Thyroid gland (tissue), 4 donors: Measurements from ENCODE around the gene MYLK2. TPM values are rescaled to one million over a fixed set of nuclear protein-coding genes. Genes with fewer than 3 reads are reported as not detected.

Experiments used
- DNase-seq, 2 donors: peaks; one replicate each; pipeline ENCODE4 v3.0.0-alpha.2; 2019
- H3K27ac ChIP-seq, 3 donors: fragments of 200-600 bp; sonication (generic); 1 replicate in 2 of 3; 2 replicates in 1 of 3; pipeline ENCODE4 v1.5.1; 2016 to 2019; ENCODE audit warnings: mild to moderate bottlenecking in 1 of 3, moderate library complexity in 1 of 3
- H3K27me3 ChIP-seq: fragments of 200-600 bp; sonication (generic); one replicate; pipeline ENCODE4 v1.5.1; 2019
- H3K36me3 ChIP-seq, 2 donors: fragments of 200-600 bp; sonication (generic); one replicate each; pipeline ENCODE4 v1.5.1; 2016 to 2019
- H3K4me1 ChIP-seq, 2 donors: fragments of 200-600 bp; sonication (generic); one replicate each; pipeline ENCODE4 v1.5.1; 2017 to 2019
- H3K4me3 ChIP-seq, 3 donors: fragments of 200-600 bp; sonication (generic); replicated peaks in 1 of 3; 1 replicate in 2 of 3; 2 replicates in 1 of 3; pipeline ENCODE4 v1.5.1; 2016; ENCODE audit warnings: mild to moderate bottlenecking in 1 of 3
- H3K9me3 ChIP-seq: fragments of 200-600 bp; sonication (generic); one replicate; pipeline ENCODE4 v1.5.1; 2017
- CTCF ChIP-seq, 6 experiments: fragments of 200-600 bp in 3 of 6; fragments of 450-650 bp in 3 of 6; sonication (generic) in 3 of 6; IDR thresholded peaks; one replicate each; pipeline ENCODE4 v1.5.1; 2016 to 2019; ENCODE audit warnings: antibody characterized with exemption in 6 of 6, mild to moderate bottlenecking in 2 of 6, inconsistent platforms in 1 of 6, moderate library complexity in 1 of 6
- POLR2A ChIP-seq, 2 donors: fragments of 450-650 bp; IDR thresholded peaks; one replicate each; pipeline ENCODE4 v1.6.1; 2017; ENCODE audit warnings: antibody characterized with exemption in 2 of 2, mild to moderate bottlenecking in 2 of 2, moderate library complexity in 1 of 2
- WGBS, 2 donors: methylation state at CpG; one replicate each; pipeline ENCODE4 v1.1.5; 2017; 5-methylcytosine and 5-hydroxymethylcytosine counted together
- intact Hi-C: fragments of 100-400 bp; cut with DNase I; formaldehyde crosslinking; loops from one replicate; pipeline ENCODE4 v1.15.1; 2023
- total RNA-seq, 4 donors: library from RNA; depleted of rRNA; stranded (reverse); fragments of >200 nt; gene quantifications; one replicate each; pipeline ENCODE4 v1.2.3, GENCODE V29; 2016

Gene MYLK2
- total RNA-seq, 4 donors from 2014 or later, result 0.22 to 0.83 TPM; not detected in 2

- no peak for DNase-seq
- H3K4me3 ChIP-seq, result no peak overlapping the region
- intact Hi-C loops, result loop anchor here (10.0 kb wide), 1 partner anchor 166 kb away; no protein-coding TSS in a partner anchor
- TF ChIP-seq CTCF (IDR thresholded peaks at IDR 0.05), result no peak
- TF ChIP-seq POLR2A (IDR thresholded peaks at IDR 0.05), result no peak
- no peak overlapping the region for H3K27ac ChIP-seq
- H3K27me3 ChIP-seq, result no peaks in the 10 kb centered on the region
- no peaks in the 10 kb centered on the region for H3K9me3 ChIP-seq
- H3K36me3 ChIP-seq, result no peaks in the 10 kb centered on the region
- 36 to 49% methylated on average over 3 of the region's 3 CpGs for WGBS, 2 donors
- H3K4me1 ChIP-seq, result peaks cover 10 to 19% of the 10 kb centered on the region in 2 donors
Measured at GRCh38 chr20:31858760-31859083, 39.6 kb downstream of the MYLK2 start.

- Histone ChIP-seq H3K4me3 (no peak overlapping the region), H3K27me3 (no peaks in the 10 kb centered on the region), H3K36me3 (no peaks in the 10 kb centered on the region), H3K9me3 (no peaks in the 10 kb centered on the region), H3K4me1 (peaks cover 10 to 19% of the 10 kb centered on the region in 2 donors), H3K27ac (no peak overlapping the region)
- 94 to 96% methylated on average over 5 of the region's 5 CpGs for WGBS, 2 donors
- no peak for TF ChIP-seq POLR2A (IDR thresholded peaks at IDR 0.05)
- TF ChIP-seq CTCF (IDR thresholded peaks at IDR 0.05), result no peak
- intact Hi-C loops, result loop anchor here (10.0 kb wide), 1 partner anchor 165 kb away; no protein-coding TSS in a partner anchor
- DNase-seq, result no peak
Measured at GRCh38 chr20:31859266-31859997, 40.3 kb downstream of the MYLK2 start.

GRCh38 chr20:31859998-31860380 is 40.8 kb downstream of the MYLK2 start:
- 64 to 66% methylated on average over 7 of the region's 7 CpGs for WGBS, 2 donors

GRCh38 chr20:31860390-31861134 is 41.4 kb downstream of the MYLK2 start:
- no peaks in the 10 kb centered on the region for H3K27me3 ChIP-seq
- no peaks in the 10 kb centered on the region for H3K36me3 ChIP-seq
- WGBS, 2 donors, result 8 to 12% methylated on average over 12 to 15 of the region's 15 CpGs
- peak overlapping the region in 1 of 3 donors; percentile 46 for H3K4me3 ChIP-seq
- no peaks in the 10 kb centered on the region for H3K9me3 ChIP-seq
- DNase-seq, result peak; percentile 40 to 41
- intact Hi-C loops, result no loop called here
- no peak for TF ChIP-seq CTCF (IDR thresholded peaks at IDR 0.05)
- TF ChIP-seq POLR2A (IDR thresholded peaks at IDR 0.05), result no peak
- H3K27ac ChIP-seq, result no peak overlapping the region
- H3K4me1 ChIP-seq, result peaks cover 10 to 19% of the 10 kb centered on the region in 2 donors

More at GRCh38 chr20:31859998-31860380, 40.8 kb downstream of the MYLK2 start:
- Histone ChIP-seq H3K36me3 (no peaks in the 10 kb centered on the region), H3K27ac (no peak overlapping the region), H3K9me3 (no peaks in the 10 kb centered on the region), H3K4me3 (no peak overlapping the region), H3K27me3 (no peaks in the 10 kb centered on the region), H3K4me1 (peaks cover 10 to 19% of the 10 kb centered on the region in 2 donors)
- no peak for DNase-seq
- TF ChIP-seq POLR2A (IDR thresholded peaks at IDR 0.05) (no peak), CTCF (IDR thresholded peaks at IDR 0.05) (no peak)
- intact Hi-C loops, result loop anchor here (10.0 kb wide), 1 partner anchor 165 kb away; no protein-coding TSS in a partner anchor

GRCh38 chr20:31861135-31861384 is 41.9 kb downstream of the MYLK2 start:
- H3K4me1 ChIP-seq, result peaks cover 10 to 19% of the 10 kb centered on the region in 2 donors
- 0% methylated on average over 8 of the region's 20 CpGs; no CpG with 5 or more reads in 1 of the 2 donors for WGBS, 2 donors
- H3K27ac ChIP-seq, result no peak overlapping the region
- TF ChIP-seq CTCF (IDR thresholded peaks at IDR 0.05) (no peak), POLR2A (IDR thresholded peaks at IDR 0.05) (no peak)
- H3K27me3 ChIP-seq, result no peaks in the 10 kb centered on the region
- H3K4me3 ChIP-seq, result peak overlapping the region in 2 of 3 donors; percentile 22 to 46
- no peaks in the 10 kb centered on the region for H3K36me3 ChIP-seq
- intact Hi-C loops, result no loop called here
- no peaks in the 10 kb centered on the region for H3K9me3 ChIP-seq
- DNase-seq, result peak in 1 of 2 donors; percentile 14
